Aortic smooth muscle cell (primary cell): ENCODE results near the gene NCOA3. TPM values are rescaled to one million over a fixed set of nuclear protein-coding genes. Genes with fewer than 3 reads are reported as not detected.

Experiments
- total RNA-seq: library from RNA; depleted of rRNA; stranded (reverse); fragments of >200 nt; gene quantifications from 2 replicates; pipeline ENCODE4 v1.2.3, GENCODE V29; 2014

The NCOA3 gene
- 39.1 and 42.5 TPM in 2 replicates for total RNA-seq

DNA sequence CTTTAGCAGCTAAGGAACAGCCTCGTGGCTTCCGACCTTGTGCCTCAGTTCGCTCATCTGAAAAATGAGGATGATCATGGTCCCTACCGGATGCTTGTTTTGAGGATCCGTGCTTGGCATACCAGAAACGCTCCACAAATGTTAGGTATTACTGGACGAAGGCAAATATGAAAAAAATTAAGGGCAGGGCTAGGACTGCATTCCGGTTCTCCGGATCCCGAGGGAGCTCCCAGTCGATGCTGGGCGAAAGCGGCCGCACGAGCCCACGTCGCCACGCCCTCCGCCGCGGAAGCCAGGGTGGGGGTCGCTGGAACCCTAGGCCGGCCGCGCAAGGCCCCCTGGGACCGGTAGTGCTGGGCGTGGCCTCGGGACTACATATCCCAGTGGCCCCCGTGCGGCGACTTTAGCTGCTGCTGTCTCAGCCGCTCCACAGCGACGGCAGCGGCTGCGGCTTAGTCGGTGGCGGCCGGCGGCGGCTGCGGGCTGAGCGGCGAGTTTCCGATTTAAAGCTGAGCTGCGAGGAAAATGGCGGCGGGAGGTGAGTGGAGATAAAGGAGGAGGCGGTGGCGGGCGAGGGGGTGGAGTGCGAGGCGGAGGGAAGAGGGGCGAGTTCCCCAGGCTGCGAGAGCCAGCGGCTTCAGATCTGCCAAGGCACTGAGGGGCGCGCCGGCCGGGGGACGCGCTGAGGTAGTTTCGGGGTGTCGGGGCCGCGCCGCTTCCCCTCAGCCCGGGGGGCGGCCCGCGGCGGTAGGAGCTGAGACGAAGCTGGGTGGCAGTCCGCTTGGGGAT is at the start of gene NCOA3:
Gene NCOA3, plus strand, starts transcription at position 406 of the 789 bp plus-strand sequence. CDS start 120,361 bp downstream, outside the sequence.

Other genes starting within 250 kb of the NCOA3 start
- 20.1 and 22.7 TPM in 2 replicates for gene ZMYND8, start 145.2 kb upstream of the NCOA3 start, total RNA-seq